SK-N-SH (cell line): ENCODE results near the gene TTC28. TPM values are rescaled to one million over a fixed set of nuclear protein-coding genes. Genes with fewer than 3 reads are reported as not detected.

Experiments
- CTCF ChIA-PET: fragments of 300-600, 350-600 bp; formaldehyde crosslinking; extraction: SDS; loops from one replicate; lab custom pipeline; 2021; lab: Yijun Ruan, JAX
- POLR2A ChIA-PET: fragments of 350-600 bp; sonication (Branson Sonifier 250); formaldehyde crosslinking; extraction: SDS; loops from one replicate; lab custom pipeline; 2020; ENCODE audit warnings: antibody characterized with exemption, inconsistent platforms; lab: Yijun Ruan, JAX
- DNase-seq: peaks from one replicate; pipeline ENCODE4 v3.0.0; 2012
- H2AFZ ChIP-seq: fragments of 200-600 bp; sonication (generic); 2 replicates; pipeline ENCODE4 v1.8.1; 2016; ENCODE audit warnings: antibody characterized with exemption, mild to moderate bottlenecking, low read depth
- H3F3A ChIP-seq: fragments of 200-600 bp; sonication (generic); replicated peaks from 2 replicates; pipeline ENCODE3; 2016; ENCODE audit warnings: antibody characterized with exemption, mild to moderate bottlenecking; ENCODE audit not compliant: insufficient read depth
- H3K27ac ChIP-seq, 2 experiments: fragments of 200-500 bp in 1 of 2; fragments of 200-600 bp in 1 of 2; sonication (Bioruptor generic) in 1 of 2; sonication (generic), shearing (Covaris generic) in 1 of 2; 2 replicates each; pipeline versions ENCODE4 v1.5.1 to v1.6.1; 2014 to 2016; ENCODE audit warnings: low read depth in 2 of 2, inconsistent platforms in 1 of 2, low read length in 1 of 2, mild to moderate bottlenecking in 1 of 2, mixed read lengths in 1 of 2
- H3K27me3 ChIP-seq: fragments of 200-600 bp; sonication (generic), shearing (Covaris generic); 2 replicates; pipeline ENCODE4 v1.6.1; 2016; ENCODE audit warnings: mixed run types; ENCODE audit not compliant: insufficient read depth
- H3K36me3 ChIP-seq, 2 experiments: fragments of 200-500 bp in 1 of 2; fragments of 200-600 bp in 1 of 2; sonication (Bioruptor generic) in 1 of 2; sonication (generic) in 1 of 2; replicated peaks in 1 of 2; 2 replicates each; pipeline versions ENCODE3 to v1.5.1; 2014 to 2016; ENCODE audit warnings: low read length in 1 of 2, mild to moderate bottlenecking in 1 of 2; ENCODE audit not compliant: insufficient read depth in 2 of 2, control insufficient read depth in 1 of 2
- H3K4me1 ChIP-seq, 2 experiments: fragments of 200-500 bp in 1 of 2; fragments of 200-600 bp in 1 of 2; sonication (Bioruptor generic) in 1 of 2; sonication (generic), shearing (Covaris generic) in 1 of 2; 2 replicates each; pipeline versions ENCODE4 v1.5.1 to v1.6.1; 2014 to 2016; ENCODE audit warnings: low read depth in 1 of 2, low read length in 1 of 2, mixed run types in 1 of 2; ENCODE audit not compliant: insufficient read depth in 2 of 2, control insufficient read depth in 1 of 2
- H3K4me2 ChIP-seq: fragments of 200-600 bp; sonication (generic), shearing (Covaris generic); 2 replicates; pipeline ENCODE4 v1.6.1; 2017; ENCODE audit warnings: mixed run types
- H3K4me3 ChIP-seq, 2 experiments: fragments of 200-500 bp in 1 of 2; fragments of 200-600 bp in 1 of 2; sonication (Bioruptor generic) in 1 of 2; sonication (generic), shearing (Covaris generic) in 1 of 2; 2 replicates each; pipeline versions ENCODE4 v1.5.1 to v1.8.1; 2014 to 2016; ENCODE audit warnings: low read depth in 2 of 2, inconsistent platforms in 1 of 2, low read length in 1 of 2, mild to moderate bottlenecking in 1 of 2, mixed read lengths in 1 of 2, moderate library complexity in 1 of 2
- H3K79me2 ChIP-seq: fragments of 200-600 bp; sonication (generic); 2 replicates; pipeline ENCODE4 v1.8.1; 2017; ENCODE audit warnings: mild to moderate bottlenecking; ENCODE audit not compliant: insufficient read depth
- H3K9ac ChIP-seq: fragments of 200-600 bp; sonication (generic); 2 replicates; pipeline ENCODE4 v1.6.1; 2017; ENCODE audit warnings: mixed run types
- H3K9me2 ChIP-seq: fragments of 200-600 bp; sonication (generic); 2 replicates; pipeline ENCODE4 v1.6.1; 2017; ENCODE audit warnings: mixed run types
- H3K9me3 ChIP-seq: fragments of 200-600 bp; sonication (generic); 2 replicates; pipeline ENCODE4 v1.6.1; 2017; ENCODE audit warnings: mixed run types, mild to moderate bottlenecking, moderate library complexity
- H4K20me1 ChIP-seq: fragments of 200-600 bp; sonication (generic); 2 replicates; pipeline ENCODE4 v1.6.1; 2017; ENCODE audit warnings: mild to moderate bottlenecking, mixed run types; ENCODE audit not compliant: insufficient read depth
- CTCF ChIP-seq: fragments of 200-600 bp; sonication (generic); IDR thresholded peaks from 2 replicates; pipeline ENCODE4 v1.6.1; 2017; ENCODE audit warnings: antibody characterized with exemption, mild to moderate bottlenecking, moderate library complexity
- FOSL2 ChIP-seq: IDR thresholded peaks from 2 replicates; pipeline ENCODE4 v1.4.0; 2012; ENCODE audit warnings: low read depth, mild to moderate bottlenecking, moderate library complexity, borderline replicate concordance
- FOXM1 ChIP-seq: IDR thresholded peaks from 2 replicates; pipeline ENCODE4 v1.4.0; 2012; ENCODE audit warnings: low read depth, mild to moderate bottlenecking
- JUND ChIP-seq: IDR thresholded peaks from 2 replicates; pipeline ENCODE4 v1.4.0; 2012
- MEF2A ChIP-seq: IDR thresholded peaks from 2 replicates; pipeline ENCODE4 v1.4.0; 2012; ENCODE audit warnings: low read depth, borderline replicate concordance
- MXI1 ChIP-seq: IDR thresholded peaks from 2 replicates; pipeline ENCODE4 v1.6.1; 2012; ENCODE audit warnings: mild to moderate bottlenecking, low read depth, low read length, improper control_type of control experiment
- NFIC ChIP-seq: IDR thresholded peaks from 2 replicates; pipeline ENCODE4 v1.4.0; 2012; ENCODE audit warnings: borderline replicate concordance
- POLR2AphosphoS5 ChIP-seq: IDR thresholded peaks from 2 replicates; pipeline ENCODE4 v1.6.1; 2012; ENCODE audit warnings: low read depth, low read length
- TAF1 ChIP-seq: IDR thresholded peaks from 2 replicates; pipeline ENCODE4 v1.6.1; 2012; ENCODE audit warnings: low read depth, mild to moderate bottlenecking, low read length, moderate library complexity, borderline replicate concordance
- TCF12 ChIP-seq: IDR thresholded peaks from 2 replicates; pipeline ENCODE4 v1.4.0; 2012
- USF2 ChIP-seq: fragments of 150-350 bp; IDR thresholded peaks from 2 replicates; pipeline ENCODE4 v1.6.1; 2017; ENCODE audit warnings: antibody characterized with exemption, low read length, low read depth, borderline replicate concordance
- WGBS: methylation state at CpG from one replicate; pipeline ENCODE4 v1.1.6; 2017; ENCODE audit warnings: low lambda C conversion rate; 5-methylcytosine and 5-hydroxymethylcytosine counted together
- polyA plus RNA-seq, 3 experiments: library from polyadenylated mRNA; depleted of rRNA; stranded (reverse); fragments of >200 nt; gene quantifications; 2 replicates each; pipeline ENCODE4 v1.2.3, GENCODE V29; 2012
- TF ChIP-seq, protein P1 (sequence below): IDR thresholded peaks from 2 replicates; pipeline ENCODE4 v1.6.1; 2012; ENCODE audit warnings: mild to moderate bottlenecking, low read depth, low read length, moderate library complexity
- TF ChIP-seq, protein P2 (sequence below): IDR thresholded peaks from 2 replicates; pipeline ENCODE4 v1.4.0; 2012; ENCODE audit warnings: low read depth
- TF ChIP-seq, protein P3 (sequence below): fragments of 150-350 bp; IDR thresholded peaks from 2 replicates; pipeline ENCODE4 v1.6.1; 2016; ENCODE audit warnings: mild to moderate bottlenecking, low read depth, low read length
- TF ChIP-seq, protein P4 (sequence below): IDR thresholded peaks from 2 replicates; pipeline ENCODE4 v1.4.0; 2012; ENCODE audit warnings: low read depth, borderline replicate concordance

TTC28 gene
- polyA plus RNA-seq, 1 of the 3 experiments (the other 2 are of a cell fraction), result 5.9 TPM

DNA sequence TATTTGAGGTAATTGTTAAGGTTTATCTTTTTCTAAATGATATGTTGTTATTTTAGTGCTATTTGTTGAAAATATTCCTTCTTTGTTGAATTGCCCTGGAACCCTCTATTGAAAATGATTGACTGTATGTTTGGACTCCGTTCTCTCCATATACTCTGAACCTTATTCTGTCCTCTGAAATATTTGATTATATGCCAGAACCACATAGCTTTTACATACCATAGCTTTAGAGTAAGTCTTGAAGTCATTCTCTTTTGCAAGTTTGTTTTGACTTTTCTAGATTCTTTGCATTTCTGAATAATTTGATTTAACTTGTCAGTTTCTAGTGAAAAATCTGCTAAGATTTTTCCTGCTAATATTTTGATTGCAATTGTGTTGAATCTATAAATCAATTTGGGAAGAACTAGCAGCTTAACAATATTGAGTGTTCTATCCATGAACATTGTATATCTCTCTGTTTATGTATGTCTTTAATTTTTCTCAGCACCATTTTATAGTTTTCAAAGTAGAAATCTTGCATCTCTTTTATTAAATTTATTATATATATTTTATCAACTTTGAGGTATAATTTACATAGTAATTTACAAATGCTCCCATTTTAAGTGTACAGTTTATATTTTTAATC is 708.9 kb downstream of the TTC28 start:
- peaks cover 0 to 6% of the 10 kb centered on the region in 2 experiments; a peak in 3 of 4 replicates for H3K4me1 ChIP-seq
- H3K9ac ChIP-seq, result no peak overlapping the region
- H3K27me3 ChIP-seq, result no peaks in the 10 kb centered on the region
- H2AFZ ChIP-seq, result no peak overlapping the region; the same call in 1 of the 2 replicates
- no peaks in the 10 kb centered on the region for H3K79me2 ChIP-seq
- H3K36me3 ChIP-seq, result peaks cover 0 to 16% of the 10 kb centered on the region in 2 experiments
- no peak for DNase-seq
- ChIA-PET CTCF (interaction anchor here (0.9 kb wide), 1 partner anchor 10 kb away, joined by 3 read pairs; no protein-coding TSS in a partner anchor), POLR2A (no interaction called here)
- peaks cover 2% of the 10 kb centered on the region for H3F3A ChIP-seq
- H4K20me1 ChIP-seq, result no peaks in the 10 kb centered on the region
- 89% methylated on average over 1 of the region's 1 CpG for WGBS
- no peak overlapping the region for H3K4me2 ChIP-seq
- TF ChIP-seq, protein P1, sequence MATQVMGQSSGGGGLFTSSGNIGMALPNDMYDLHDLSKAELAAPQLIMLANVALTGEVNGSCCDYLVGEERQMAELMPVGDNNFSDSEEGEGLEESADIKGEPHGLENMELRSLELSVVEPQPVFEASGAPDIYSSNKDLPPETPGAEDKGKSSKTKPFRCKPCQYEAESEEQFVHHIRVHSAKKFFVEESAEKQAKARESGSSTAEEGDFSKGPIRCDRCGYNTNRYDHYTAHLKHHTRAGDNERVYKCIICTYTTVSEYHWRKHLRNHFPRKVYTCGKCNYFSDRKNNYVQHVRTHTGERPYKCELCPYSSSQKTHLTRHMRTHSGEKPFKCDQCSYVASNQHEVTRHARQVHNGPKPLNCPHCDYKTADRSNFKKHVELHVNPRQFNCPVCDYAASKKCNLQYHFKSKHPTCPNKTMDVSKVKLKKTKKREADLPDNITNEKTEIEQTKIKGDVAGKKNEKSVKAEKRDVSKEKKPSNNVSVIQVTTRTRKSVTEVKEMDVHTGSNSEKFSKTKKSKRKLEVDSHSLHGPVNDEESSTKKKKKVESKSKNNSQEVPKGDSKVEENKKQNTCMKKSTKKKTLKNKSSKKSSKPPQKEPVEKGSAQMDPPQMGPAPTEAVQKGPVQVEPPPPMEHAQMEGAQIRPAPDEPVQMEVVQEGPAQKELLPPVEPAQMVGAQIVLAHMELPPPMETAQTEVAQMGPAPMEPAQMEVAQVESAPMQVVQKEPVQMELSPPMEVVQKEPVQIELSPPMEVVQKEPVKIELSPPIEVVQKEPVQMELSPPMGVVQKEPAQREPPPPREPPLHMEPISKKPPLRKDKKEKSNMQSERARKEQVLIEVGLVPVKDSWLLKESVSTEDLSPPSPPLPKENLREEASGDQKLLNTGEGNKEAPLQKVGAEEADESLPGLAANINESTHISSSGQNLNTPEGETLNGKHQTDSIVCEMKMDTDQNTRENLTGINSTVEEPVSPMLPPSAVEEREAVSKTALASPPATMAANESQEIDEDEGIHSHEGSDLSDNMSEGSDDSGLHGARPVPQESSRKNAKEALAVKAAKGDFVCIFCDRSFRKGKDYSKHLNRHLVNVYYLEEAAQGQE, result no peak
- TF ChIP-seq POLR2AphosphoS5, result no peak
- TF ChIP-seq, protein P2, sequence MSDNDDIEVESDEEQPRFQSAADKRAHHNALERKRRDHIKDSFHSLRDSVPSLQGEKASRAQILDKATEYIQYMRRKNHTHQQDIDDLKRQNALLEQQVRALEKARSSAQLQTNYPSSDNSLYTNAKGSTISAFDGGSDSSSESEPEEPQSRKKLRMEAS, result no peak
- no peak for TF ChIP-seq FOSL2
- no peak for TF ChIP-seq MXI1
- no peak for TF ChIP-seq TCF12
- no peak for TF ChIP-seq TAF1
- no peak for TF ChIP-seq FOXM1
- TF ChIP-seq MEF2A, result no peak
- TF ChIP-seq, protein P3, sequence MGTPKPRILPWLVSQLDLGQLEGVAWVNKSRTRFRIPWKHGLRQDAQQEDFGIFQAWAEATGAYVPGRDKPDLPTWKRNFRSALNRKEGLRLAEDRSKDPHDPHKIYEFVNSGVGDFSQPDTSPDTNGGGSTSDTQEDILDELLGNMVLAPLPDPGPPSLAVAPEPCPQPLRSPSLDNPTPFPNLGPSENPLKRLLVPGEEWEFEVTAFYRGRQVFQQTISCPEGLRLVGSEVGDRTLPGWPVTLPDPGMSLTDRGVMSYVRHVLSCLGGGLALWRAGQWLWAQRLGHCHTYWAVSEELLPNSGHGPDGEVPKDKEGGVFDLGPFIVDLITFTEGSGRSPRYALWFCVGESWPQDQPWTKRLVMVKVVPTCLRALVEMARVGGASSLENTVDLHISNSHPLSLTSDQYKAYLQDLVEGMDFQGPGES, result no peak
- TF ChIP-seq USF2, result no peak
- TF ChIP-seq, protein P4, sequence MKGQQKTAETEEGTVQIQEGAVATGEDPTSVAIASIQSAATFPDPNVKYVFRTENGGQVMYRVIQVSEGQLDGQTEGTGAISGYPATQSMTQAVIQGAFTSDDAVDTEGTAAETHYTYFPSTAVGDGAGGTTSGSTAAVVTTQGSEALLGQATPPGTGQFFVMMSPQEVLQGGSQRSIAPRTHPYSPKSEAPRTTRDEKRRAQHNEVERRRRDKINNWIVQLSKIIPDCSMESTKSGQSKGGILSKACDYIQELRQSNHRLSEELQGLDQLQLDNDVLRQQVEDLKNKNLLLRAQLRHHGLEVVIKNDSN, result no peak
- TF ChIP-seq JUND, result no peak
- TF ChIP-seq NFIC, result no peak
- TF ChIP-seq CTCF, result no peak
- no peaks in the 10 kb centered on the region for H3K9me2 ChIP-seq
- no peak overlapping the region for H3K27ac ChIP-seq
- H3K4me3 ChIP-seq, result no peak overlapping the region
- no peaks in the 10 kb centered on the region for H3K9me3 ChIP-seq
